ENCODE results near the gene FAM89A. TPM values are rescaled to one million over a fixed set of nuclear protein-coding genes. Genes with fewer than 3 reads are reported as not detected.

Gene FAM89A
- total RNA-seq, 2 experiments from 2014 or later: 5.6 to 9.7 TPM

DNA sequence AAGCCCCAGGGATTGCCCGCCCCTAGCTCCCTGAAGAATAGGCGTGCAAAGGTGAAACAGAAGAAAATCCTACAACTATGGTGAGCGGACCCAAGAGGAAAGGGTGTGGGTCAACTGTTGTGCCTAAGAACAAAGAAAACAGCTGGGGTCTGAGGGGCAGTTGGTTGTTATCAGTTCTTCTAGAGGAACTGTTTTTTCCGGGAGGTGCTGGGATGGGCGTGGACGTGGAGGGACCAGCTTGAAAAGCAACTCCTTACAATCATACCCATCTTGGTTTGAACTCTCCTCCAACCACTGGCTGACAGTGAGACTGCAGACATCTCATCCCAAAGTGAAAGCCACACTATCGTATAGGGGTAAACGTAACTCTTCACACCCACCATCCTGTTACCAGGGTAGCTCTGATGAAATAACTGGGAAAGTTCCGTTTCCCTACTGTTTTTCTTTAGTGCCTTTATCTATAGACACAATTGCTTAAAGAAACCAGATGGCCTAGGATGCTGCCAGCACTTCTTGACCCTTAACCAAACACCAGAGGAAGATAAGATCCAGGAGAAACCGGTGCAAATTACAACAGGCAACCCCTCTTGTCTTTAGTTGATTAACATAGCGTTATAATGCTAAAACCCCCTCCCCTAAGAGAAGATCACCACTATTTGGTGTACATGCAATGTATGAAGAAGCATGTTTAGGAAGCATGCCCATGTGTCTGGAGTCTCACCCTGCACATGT, 25.6 kb upstream of the FAM89A start:
- no peak for DNase-seq (ENCODE audit: low spot score)
- H3K79me2 ChIP-seq (ENCODE audit: insufficient read depth, low read depth, low read length): no peaks in the 10 kb centered on the region
- ChIA-PET POLR2A (no interaction called here), CTCF (ENCODE audit: unreplicated experiment) (no interaction called here)
- no peak overlapping the region for H3K27ac ChIP-seq (ENCODE audit: low read depth, low read length, poor library complexity, severe bottlenecking)
- BruUV-seq (replicated peaks): no TSS peak
- intact Hi-C loops (cut with micrococcal nuclease; ENCODE audit: unreplicated experiment): no loop called here
- H3K9me2 ChIP-seq (ENCODE audit: insufficient read depth, low read length): no peaks in the 10 kb centered on the region
- H3K4me3 ChIP-seq (ENCODE audit: low read depth, low read length, poor library complexity, severe bottlenecking): no peak overlapping the region
- H3K4me1 ChIP-seq (ENCODE audit: insufficient read depth, low read length, poor library complexity, severe bottlenecking): no peaks in the 10 kb centered on the region
- H4K20me1 ChIP-seq (ENCODE audit: insufficient read depth, low read length): no peaks in the 10 kb centered on the region
- no peaks in the 10 kb centered on the region for H3K36me3 ChIP-seq (ENCODE audit: insufficient read depth, low read length)
- H2AFZ ChIP-seq (ENCODE audit: low read length): no peak overlapping the region
- no peaks in the 10 kb centered on the region for H3K9me3 ChIP-seq (ENCODE audit: low read length)
- no peak overlapping the region for H3K4me2 ChIP-seq (ENCODE audit: low read length)
- TF ChIP-seq, protein P1, sequence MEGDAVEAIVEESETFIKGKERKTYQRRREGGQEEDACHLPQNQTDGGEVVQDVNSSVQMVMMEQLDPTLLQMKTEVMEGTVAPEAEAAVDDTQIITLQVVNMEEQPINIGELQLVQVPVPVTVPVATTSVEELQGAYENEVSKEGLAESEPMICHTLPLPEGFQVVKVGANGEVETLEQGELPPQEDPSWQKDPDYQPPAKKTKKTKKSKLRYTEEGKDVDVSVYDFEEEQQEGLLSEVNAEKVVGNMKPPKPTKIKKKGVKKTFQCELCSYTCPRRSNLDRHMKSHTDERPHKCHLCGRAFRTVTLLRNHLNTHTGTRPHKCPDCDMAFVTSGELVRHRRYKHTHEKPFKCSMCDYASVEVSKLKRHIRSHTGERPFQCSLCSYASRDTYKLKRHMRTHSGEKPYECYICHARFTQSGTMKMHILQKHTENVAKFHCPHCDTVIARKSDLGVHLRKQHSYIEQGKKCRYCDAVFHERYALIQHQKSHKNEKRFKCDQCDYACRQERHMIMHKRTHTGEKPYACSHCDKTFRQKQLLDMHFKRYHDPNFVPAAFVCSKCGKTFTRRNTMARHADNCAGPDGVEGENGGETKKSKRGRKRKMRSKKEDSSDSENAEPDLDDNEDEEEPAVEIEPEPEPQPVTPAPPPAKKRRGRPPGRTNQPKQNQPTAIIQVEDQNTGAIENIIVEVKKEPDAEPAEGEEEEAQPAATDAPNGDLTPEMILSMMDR (conservative IDR thresholded peaks at IDR 0.05; ENCODE audit: low read length): no peak
- TF ChIP-seq EZH2phosphoT487 (IDR thresholded peaks at IDR 0.05; ENCODE audit: borderline replicate concordance, low read depth, low read length): no peak

DNA sequence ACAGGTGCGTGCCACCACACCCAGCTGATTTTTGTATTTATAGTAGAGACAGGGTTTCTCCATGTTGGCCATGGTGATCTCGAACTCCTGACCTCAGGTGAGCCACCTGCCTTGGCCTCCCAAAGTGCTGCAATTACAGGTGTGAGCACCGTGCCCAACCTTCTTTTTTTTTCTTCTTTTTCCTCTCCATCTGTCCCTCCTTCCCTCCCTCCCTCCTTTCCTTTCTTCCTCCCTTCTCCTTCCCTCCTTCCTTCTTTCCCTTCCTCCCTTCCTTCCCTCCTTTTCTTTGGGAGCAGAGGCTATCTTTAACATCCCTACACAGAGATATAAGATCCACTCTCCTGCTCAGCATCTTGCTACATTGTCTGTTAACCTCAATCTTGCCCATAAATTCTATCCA, 24.4 kb upstream of the FAM89A start:
- BruUV-seq (replicated peaks): no TSS peak
- no peak overlapping the region for H3K27ac ChIP-seq (ENCODE audit: low read depth, low read length, poor library complexity, severe bottlenecking)
- H3K79me2 ChIP-seq (ENCODE audit: insufficient read depth, low read depth, low read length): no peaks in the 10 kb centered on the region
- ChIA-PET POLR2A (no interaction called here), CTCF (ENCODE audit: unreplicated experiment) (no interaction called here)
- H3K9me3 ChIP-seq (ENCODE audit: low read length): no peaks in the 10 kb centered on the region
- TF ChIP-seq EZH2phosphoT487 (IDR thresholded peaks at IDR 0.05; ENCODE audit: borderline replicate concordance, low read depth, low read length): no peak
- no peak overlapping the region for H3K4me2 ChIP-seq (ENCODE audit: low read length)
- H3K4me3 ChIP-seq (ENCODE audit: low read depth, low read length, poor library complexity, severe bottlenecking): no peak overlapping the region
- intact Hi-C loops (cut with micrococcal nuclease; ENCODE audit: unreplicated experiment): no loop called here
- H4K20me1 ChIP-seq (ENCODE audit: insufficient read depth, low read length): no peaks in the 10 kb centered on the region
- H3K9me2 ChIP-seq (ENCODE audit: insufficient read depth, low read length): no peaks in the 10 kb centered on the region
- no peaks in the 10 kb centered on the region for H3K4me1 ChIP-seq (ENCODE audit: insufficient read depth, low read length, poor library complexity, severe bottlenecking)
- DNase-seq (ENCODE audit: low spot score): no peak
- H2AFZ ChIP-seq (ENCODE audit: low read length): no peak overlapping the region
- no peaks in the 10 kb centered on the region for H3K36me3 ChIP-seq (ENCODE audit: insufficient read depth, low read length)

DNA sequence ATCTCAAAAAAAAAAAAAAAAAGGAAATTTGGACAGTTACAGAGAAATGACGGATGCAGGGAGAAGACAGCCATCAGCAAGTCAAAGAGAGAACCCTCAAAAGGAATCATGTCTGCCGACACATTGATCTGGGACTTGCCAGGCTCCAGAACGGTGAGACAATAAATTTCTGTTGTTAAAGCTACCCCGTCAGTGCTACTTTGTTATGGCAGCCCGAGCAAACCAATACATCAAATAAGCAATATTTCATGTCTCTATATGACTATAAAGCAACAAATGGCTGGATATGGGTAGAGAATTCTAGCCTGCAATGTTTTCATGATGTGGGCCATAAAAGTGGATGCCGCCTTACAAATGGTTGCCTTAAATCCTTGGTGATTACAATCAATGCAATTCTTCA, 23.3 kb upstream of the FAM89A start:
- Histone ChIP-seq H4K20me1 (ENCODE audit: insufficient read depth, low read length) (no peaks in the 10 kb centered on the region), H3K27ac (ENCODE audit: low read depth, low read length, poor library complexity, severe bottlenecking) (no peak overlapping the region), H3K4me3 (ENCODE audit: low read depth, low read length, poor library complexity, severe bottlenecking) (no peak overlapping the region), H3K9me3 (ENCODE audit: low read length) (no peaks in the 10 kb centered on the region), H3K4me2 (ENCODE audit: low read length) (no peak overlapping the region), H3K4me1 (ENCODE audit: insufficient read depth, low read length, poor library complexity, severe bottlenecking) (no peaks in the 10 kb centered on the region), H3K36me3 (ENCODE audit: insufficient read depth, low read length) (no peaks in the 10 kb centered on the region), H3K79me2 (ENCODE audit: insufficient read depth, low read depth, low read length) (no peaks in the 10 kb centered on the region), H3K9me2 (ENCODE audit: insufficient read depth, low read length) (no peaks in the 10 kb centered on the region), H2AFZ (ENCODE audit: low read length) (no peak overlapping the region)
- POLR2A ChIA-PET: interaction anchor here (0.7 kb wide), 1 partner anchor 542 kb away, joined by 3 read pairs; no protein-coding TSS in a partner anchor
- CTCF ChIA-PET (ENCODE audit: unreplicated experiment): no interaction called here
- no TSS peak for BruUV-seq (replicated peaks)
- intact Hi-C loops (cut with micrococcal nuclease; ENCODE audit: unreplicated experiment): no loop called here
- DNase-seq (ENCODE audit: low spot score): no peak
- TF ChIP-seq, protein P1 (conservative IDR thresholded peaks at IDR 0.05; ENCODE audit: low read length): no peak
- no peak for TF ChIP-seq EZH2phosphoT487 (IDR thresholded peaks at IDR 0.05; ENCODE audit: borderline replicate concordance, low read depth, low read length)
